Immature natural killer cell (primary cell): ENCODE measurements around the gene CYS1. TPM values are rescaled to one million over a fixed set of nuclear protein-coding genes. Genes with fewer than 3 reads are reported as not detected.
"Not testable (repeated sequence)": the region's sequence is repeated elsewhere in the genome, so short reads cannot be mapped to it uniquely, and the experiment has no call there.

Experiments
- DNase-seq, 3 donors: peaks; one replicate each; pipeline ENCODE4 v3.0.0; 2022; ENCODE audit warnings: mixed read lengths in 1 of 3
- H3K27ac Mint-ChIP-seq, 6 donors: one replicate each; pipeline ENCODE4 v1.8.0; 2020; ENCODE audit warnings: mixed read lengths in 6 of 6, mild to moderate bottlenecking in 5 of 6, inconsistent platforms in 4 of 6, moderate library complexity in 3 of 6
- H3K27me3 Mint-ChIP-seq, 3 donors: one replicate each; pipeline ENCODE4 v1.8.0; 2020 to 2021; ENCODE audit warnings: low read depth in 3 of 3, mild to moderate bottlenecking in 3 of 3, mixed read lengths in 3 of 3, moderate library complexity in 3 of 3, inconsistent platforms in 1 of 3
- H3K36me3 Mint-ChIP-seq, 3 donors: one replicate each; pipeline ENCODE4 v1.8.0; 2020; ENCODE audit warnings: mixed read lengths in 3 of 3, inconsistent platforms in 2 of 3, mild to moderate bottlenecking in 2 of 3
- H3K4me1 Mint-ChIP-seq, 2 donors: one replicate each; pipeline ENCODE4 v1.8.0; 2020; ENCODE audit warnings: inconsistent platforms in 2 of 2, mild to moderate bottlenecking in 2 of 2, mixed read lengths in 2 of 2, moderate library complexity in 1 of 2
- H3K4me3 Mint-ChIP-seq, 5 donors: one replicate each; pipeline ENCODE4 v1.8.0; 2020; ENCODE audit warnings: mild to moderate bottlenecking in 5 of 5, mixed read lengths in 5 of 5, inconsistent platforms in 3 of 5, moderate library complexity in 3 of 5
- H3K9me3 Mint-ChIP-seq, 6 donors: one replicate each; pipeline ENCODE4 v1.8.0; 2020; ENCODE audit warnings: mild to moderate bottlenecking in 6 of 6, mixed read lengths in 6 of 6, inconsistent platforms in 4 of 6, moderate library complexity in 3 of 6
- polyA plus RNA-seq, 3 donors: library from polyadenylated mRNA; unstranded; fragments of 300-500 nt; fragmentation: Illumina TruSeq; gene quantifications; one replicate each; pipeline ENCODE4 v1.2.3, GENCODE V29; 2021

The CYS1 gene
- polyA plus RNA-seq, 3 donors from 2014 or later = not detected

DNA sequence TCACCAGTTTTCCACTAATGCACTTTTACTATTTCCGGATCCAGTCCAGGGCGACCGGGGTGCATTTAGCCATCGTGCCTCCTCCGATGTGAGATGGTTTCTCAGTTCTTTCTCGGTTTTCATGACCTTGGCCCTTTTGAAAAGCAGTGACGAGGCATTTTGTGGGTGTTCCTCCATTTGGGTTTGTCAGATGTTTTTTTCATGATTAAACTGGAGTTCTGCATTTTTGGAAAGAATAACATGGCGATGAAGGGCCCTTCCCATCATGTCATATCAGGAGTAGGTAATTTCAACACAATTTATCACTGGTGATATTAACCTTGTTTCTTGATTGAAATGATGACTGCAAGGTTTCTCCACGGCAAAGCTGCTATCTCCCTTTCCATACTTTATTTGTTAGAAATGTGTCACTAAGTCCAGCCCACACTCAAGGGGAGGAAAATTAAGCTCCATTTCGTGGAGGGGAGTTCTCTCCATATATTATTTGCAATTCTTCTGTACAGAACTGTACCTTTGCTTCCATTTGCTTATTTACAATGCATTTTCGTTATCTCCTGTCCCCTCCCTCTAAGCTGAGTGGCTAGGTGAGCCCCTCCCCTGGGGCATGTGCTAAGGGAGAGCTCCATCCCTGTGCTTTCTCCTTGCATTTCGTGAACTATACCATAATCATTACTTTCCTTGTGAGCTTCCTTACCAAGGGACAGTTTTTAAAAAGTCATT lies 45.7 kb downstream of the CYS1 start:
- H3K27me3 Mint-ChIP-seq = peaks cover 0 to 4% (median 3%) of the 10 kb centered on the region in 3 donors
- no peaks in the 10 kb centered on the region for H3K9me3 Mint-ChIP-seq
- H3K4me3 Mint-ChIP-seq = peak overlapping the region; percentile 50 to 73 (median 62)
- no peak for DNase-seq
- peaks cover 0 to 3% (median 0%) of the 10 kb centered on the region in 3 donors for H3K36me3 Mint-ChIP-seq
- H3K4me1 Mint-ChIP-seq = peaks cover 43 to 56% of the 10 kb centered on the region in 2 donors
- H3K27ac Mint-ChIP-seq = peak overlapping the region; percentile 69 to 91 (median 84)

DNA sequence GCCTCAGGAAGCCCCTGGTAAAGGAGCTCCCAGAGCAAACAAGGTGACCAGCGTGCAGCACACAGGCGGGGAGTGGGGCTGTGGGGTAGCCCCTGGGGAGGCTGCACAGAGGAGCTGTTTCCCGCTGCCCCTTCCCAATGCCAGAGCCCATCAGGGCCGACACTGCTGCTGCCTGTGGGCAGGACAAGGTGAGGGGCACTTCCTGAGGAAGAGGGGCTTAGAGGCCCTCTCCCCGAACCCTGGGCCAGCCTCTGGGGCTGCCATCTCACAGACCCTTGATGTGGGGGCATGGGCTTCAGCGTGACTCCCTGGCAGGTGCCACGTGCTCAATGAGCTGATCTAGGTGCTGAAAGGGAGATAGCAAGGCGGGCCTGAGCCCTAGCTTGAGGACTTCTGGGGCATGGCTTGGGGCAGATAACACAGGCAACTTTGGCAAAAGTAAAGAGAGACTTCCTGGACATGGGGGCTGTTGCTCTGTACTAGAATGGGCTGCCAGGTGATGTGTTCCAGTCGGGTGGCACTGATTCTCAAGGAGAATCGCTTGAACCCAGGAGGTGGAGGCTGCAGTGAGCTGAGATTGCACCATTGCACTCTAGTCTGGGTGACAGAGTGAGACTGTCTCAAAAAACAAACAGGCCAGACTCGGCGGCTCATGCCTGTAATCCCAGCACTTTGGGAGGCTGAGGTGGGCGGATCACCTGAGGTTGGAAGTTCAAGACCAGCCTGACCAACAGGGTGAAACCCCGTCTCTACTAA lies 46.8 kb downstream of the CYS1 start:
- H3K4me1 Mint-ChIP-seq = peaks cover 53 to 66% of the 10 kb centered on the region in 2 donors
- H3K27me3 Mint-ChIP-seq = peaks cover 0 to 4% (median 3%) of the 10 kb centered on the region in 3 donors
- no peaks in the 10 kb centered on the region for H3K9me3 Mint-ChIP-seq
- no peak for DNase-seq
- H3K36me3 Mint-ChIP-seq = peaks cover 0 to under 1% (median 0%) of the 10 kb centered on the region in 3 donors
- peak overlapping the region in 1 of 5 donors; percentile 18 for H3K4me3 Mint-ChIP-seq
- peak overlapping the region in 2 of 6 donors; percentile 53 to 66 for H3K27ac Mint-ChIP-seq

DNA sequence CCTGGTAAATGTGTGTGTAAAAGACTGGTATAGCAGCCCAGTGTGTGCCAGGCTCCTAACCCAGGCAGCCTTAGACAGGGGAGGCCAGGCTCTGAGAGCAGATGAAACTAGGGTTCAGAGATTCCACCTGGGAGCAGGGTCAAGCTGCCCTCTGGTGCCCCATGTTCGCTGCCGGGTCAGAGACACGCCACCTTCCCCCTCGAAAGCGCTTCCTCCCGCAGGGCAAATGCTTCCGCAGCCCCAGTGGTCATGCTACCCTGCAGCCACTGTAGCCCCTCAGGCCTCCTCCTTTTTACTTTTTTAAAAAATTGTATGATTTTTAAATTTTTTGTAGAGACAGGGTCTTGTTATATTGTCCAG lies 47.5 kb downstream of the CYS1 start:
- DNase-seq = no peak
- Mint-ChIP-seq H3K27ac (peak overlapping the region in 4 of 6 donors; percentile 44 to 66 (median 60)), H3K36me3 (no peaks in the 10 kb centered on the region), H3K9me3 (no peaks in the 10 kb centered on the region), H3K4me1 (peaks cover 60 to 70% of the 10 kb centered on the region in 2 donors), H3K27me3 (peaks cover 0 to 4% (median 3%) of the 10 kb centered on the region in 3 donors), H3K4me3 (no peak overlapping the region)

DNA sequence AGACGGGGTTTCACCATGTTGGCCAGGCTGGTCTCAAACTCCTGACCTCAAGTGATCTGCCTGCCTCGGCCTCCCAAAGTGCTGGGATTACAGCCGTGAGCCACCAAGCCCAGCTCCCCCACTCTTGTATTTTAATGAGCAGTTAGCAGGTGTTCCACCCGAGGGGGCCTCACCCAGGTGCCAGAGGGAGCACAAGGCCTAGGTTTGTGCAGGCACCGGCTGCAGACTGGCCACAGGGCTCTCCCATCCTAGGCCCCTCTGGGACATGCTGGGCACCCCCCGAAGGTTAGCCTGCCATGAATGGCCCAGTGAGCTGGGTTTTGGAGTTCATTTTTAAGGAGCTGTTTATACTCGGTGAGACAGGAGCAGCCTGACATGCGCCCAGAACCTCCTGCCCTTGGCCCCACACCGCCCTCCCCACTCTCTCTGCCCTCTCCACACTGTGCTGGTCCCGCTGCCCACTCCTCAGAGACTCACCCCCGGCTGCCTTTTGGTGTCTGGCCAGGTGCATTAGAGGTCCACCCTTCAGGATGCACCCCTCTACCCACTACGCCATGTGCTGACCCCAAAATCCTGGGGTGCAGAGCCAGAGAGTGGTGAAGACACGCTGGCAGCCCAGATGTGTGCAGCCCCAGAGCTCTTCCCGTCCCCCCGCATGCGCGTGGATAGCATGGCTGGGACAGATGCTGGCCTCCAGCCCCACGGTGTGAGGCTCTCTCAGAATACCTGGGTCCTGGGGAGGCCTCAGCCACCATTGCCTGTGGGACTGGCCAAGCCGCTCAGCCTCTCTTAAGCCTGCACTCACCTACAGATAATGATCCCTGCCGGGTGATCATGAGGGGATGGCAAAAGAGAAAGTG lies 48.1 kb downstream of the CYS1 start:
- no peaks in the 10 kb centered on the region for H3K9me3 Mint-ChIP-seq
- H3K36me3 Mint-ChIP-seq = no peaks in the 10 kb centered on the region
- peaks cover 0 to 3% (median 0%) of the 10 kb centered on the region in 3 donors for H3K27me3 Mint-ChIP-seq
- DNase-seq = no peak
- H3K4me1 Mint-ChIP-seq = peaks cover 66 to 71% of the 10 kb centered on the region in 2 donors
- H3K27ac Mint-ChIP-seq = peak overlapping the region in 4 of 6 donors; percentile 44 to 66 (median 60)
- no peak overlapping the region for H3K4me3 Mint-ChIP-seq

DNA sequence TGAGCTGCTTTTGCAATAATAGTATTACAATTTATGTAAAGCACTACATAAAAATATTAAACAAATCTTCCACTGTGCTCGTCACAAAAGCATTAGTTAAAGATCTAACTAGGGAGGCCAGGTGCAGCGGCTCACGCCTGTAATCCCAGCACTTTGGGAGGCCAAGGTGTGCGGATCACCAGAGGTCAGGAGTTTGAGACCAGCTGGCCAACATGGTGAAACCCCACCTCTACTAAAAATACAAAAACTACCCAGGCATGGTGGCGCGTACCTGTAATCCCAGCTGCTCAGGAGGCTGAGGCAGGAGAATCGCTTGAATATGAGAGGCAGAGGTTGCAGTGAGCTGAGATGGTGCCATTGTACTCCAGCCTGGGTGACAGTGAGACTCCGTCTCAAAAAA lies 49.4 kb downstream of the CYS1 start:
- peak overlapping the region in 3 of 5 donors; percentile 18 to 90 (median 27) for H3K4me3 Mint-ChIP-seq
- H3K9me3 Mint-ChIP-seq, DNase-seq, H3K27me3 Mint-ChIP-seq, H3K36me3 Mint-ChIP-seq: not testable (repeated sequence)
- H3K4me1 Mint-ChIP-seq = peaks cover 62 to 63% of the 10 kb centered on the region in 2 donors
- peak overlapping the region in 4 of 6 donors; percentile 77 to 97 (median 96) for H3K27ac Mint-ChIP-seq

DNA sequence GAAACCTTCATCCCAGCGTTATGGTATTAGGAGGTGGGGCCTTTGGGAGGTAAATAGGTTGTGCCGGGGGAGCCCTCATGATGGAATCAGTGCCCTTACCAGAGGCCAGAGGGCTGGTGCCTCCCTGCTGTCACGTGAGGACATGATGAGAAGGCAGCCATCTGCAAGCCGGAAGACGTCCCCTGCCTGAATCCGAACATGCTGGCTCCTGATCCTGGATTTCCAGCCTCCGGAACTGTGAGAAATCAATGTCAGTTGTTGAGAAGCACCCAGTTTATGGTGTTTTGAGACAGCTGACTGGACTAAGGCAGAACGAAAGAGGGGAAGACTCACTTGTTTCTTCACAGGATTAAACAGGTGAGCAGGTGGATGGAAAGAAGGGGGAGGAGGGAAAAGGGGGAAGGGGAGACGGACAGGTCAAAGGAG lies 49.9 kb downstream of the CYS1 start:
- Mint-ChIP-seq H3K36me3 (no peaks in the 10 kb centered on the region), H3K27ac (peak overlapping the region; percentile 85 to 97 (median 95)), H3K27me3 (peaks cover 0 to 3% (median 0%) of the 10 kb centered on the region in 3 donors), H3K4me1 (peaks cover 57 to 59% of the 10 kb centered on the region in 2 donors), H3K4me3 (peak overlapping the region in 4 of 5 donors; percentile 77 to 90 (median 84)), H3K9me3 (no peaks in the 10 kb centered on the region)
- no peak for DNase-seq

DNA sequence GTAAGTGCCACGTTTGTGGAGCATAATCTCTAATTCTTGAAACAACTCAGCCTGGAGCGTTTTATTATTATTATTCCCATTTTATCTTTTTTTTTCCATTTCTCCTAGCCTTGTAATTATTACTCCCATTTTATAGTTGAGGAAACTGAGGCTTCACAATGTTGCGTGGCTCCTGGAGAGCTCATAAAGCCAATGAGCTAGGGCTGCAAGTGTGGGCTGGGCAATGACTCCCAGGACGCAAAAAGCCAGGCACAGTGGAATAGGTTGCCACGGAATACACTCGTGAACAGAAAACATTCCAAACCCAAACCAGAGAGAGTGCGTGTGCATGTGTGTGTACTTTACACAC lies 50.4 kb downstream of the CYS1 start:
- H3K36me3 Mint-ChIP-seq = no peaks in the 10 kb centered on the region
- DNase-seq = no peak
- H3K4me1 Mint-ChIP-seq = peaks cover 52 to 54% of the 10 kb centered on the region in 2 donors
- peak overlapping the region; percentile 85 to 97 (median 95) for H3K27ac Mint-ChIP-seq
- no peaks in the 10 kb centered on the region for H3K9me3 Mint-ChIP-seq
- peaks cover 0 to 3% (median 0%) of the 10 kb centered on the region in 3 donors for H3K27me3 Mint-ChIP-seq
- peak overlapping the region; percentile 77 to 90 (median 82) for H3K4me3 Mint-ChIP-seq

DNA sequence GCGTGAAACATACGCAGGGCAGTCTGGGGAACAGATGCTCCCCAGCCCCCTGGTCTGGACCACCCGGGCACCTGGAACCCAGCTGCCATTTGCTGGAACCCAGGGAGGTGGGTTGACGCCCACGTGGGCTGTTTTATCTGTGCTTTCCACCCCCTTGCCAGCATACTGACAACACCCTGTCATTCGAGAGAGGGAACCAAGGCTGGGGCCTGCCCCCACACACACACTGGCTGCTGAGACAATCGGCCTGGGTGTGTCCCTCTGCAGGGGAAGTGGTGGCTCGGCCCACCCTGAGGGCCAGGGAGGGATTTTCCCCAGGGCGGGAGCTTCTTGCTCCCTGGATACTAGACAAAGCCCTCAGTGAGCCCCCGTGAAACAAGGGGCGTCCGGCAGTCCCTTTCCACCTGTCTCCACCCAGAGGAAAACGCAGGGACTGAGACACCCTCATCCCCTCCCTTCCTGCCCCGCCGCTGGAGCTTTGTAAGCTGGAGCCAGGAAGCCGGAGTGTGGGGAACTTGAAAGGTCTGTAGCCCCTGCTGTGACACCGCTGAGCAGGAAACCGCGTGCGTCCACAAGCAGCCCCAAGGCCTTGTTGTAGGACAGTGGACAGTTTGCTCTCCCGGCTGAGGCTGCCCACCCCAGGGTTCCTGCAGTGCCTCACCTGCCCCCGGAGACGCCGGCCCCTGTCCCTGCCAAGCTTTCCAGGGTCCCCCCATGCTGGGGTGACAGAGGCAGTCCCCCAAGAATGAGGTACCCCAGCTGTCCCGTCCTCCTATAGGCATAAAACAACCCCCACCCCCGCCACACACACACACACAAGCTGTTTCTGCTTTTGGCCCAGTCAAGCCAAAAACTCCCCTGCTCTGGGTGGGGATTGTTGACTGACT lies 51.0 kb downstream of the CYS1 start:
- H3K27ac Mint-ChIP-seq = peak overlapping the region; percentile 85 to 97 (median 95)
- H3K27me3 Mint-ChIP-seq = peaks cover 0 to 3% (median 0%) of the 10 kb centered on the region in 3 donors
- no peaks in the 10 kb centered on the region for H3K9me3 Mint-ChIP-seq
- peaks cover 46 to 48% of the 10 kb centered on the region in 2 donors for H3K4me1 Mint-ChIP-seq
- peak; percentile 67 to 79 (median 76) for DNase-seq
- H3K4me3 Mint-ChIP-seq = peak overlapping the region; percentile 77 to 90 (median 82)
- no peaks in the 10 kb centered on the region for H3K36me3 Mint-ChIP-seq

DNA sequence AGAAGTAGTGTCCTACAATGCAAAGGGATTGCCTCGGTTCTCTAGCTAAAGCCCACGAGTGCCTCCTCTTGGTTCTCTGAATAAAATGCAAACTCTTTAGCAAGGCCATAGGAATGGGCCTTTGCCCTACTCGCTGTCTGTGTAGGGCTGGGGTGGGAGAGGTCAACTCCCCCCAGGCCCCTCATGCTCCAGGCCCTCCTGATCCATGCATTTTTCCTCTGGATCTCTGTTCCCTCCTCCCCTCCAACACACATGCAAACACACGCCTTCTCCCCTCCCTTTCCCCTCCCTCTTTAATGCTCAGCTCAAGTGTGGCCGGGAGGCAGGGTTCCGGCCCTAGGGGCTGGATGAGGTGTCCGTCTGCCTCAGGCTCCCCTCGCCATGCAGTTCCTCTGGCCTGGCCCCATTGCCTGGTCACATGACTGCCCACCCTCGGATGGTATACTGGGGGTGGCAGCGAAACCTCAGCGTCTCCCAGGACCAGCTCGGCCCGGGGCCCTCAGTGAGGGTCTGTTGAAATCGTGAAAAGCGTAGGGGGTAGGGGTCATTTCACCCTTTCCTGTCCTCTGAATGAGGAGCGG lies 51.7 kb downstream of the CYS1 start:
- peaks cover 0 to 3% (median 0%) of the 10 kb centered on the region in 3 donors for H3K27me3 Mint-ChIP-seq
- peak overlapping the region; percentile 85 to 97 (median 95) for H3K27ac Mint-ChIP-seq
- no peak for DNase-seq
- H3K4me1 Mint-ChIP-seq = peaks cover 41 to 43% of the 10 kb centered on the region in 2 donors
- H3K4me3 Mint-ChIP-seq = peak overlapping the region; percentile 77 to 90 (median 82)
- no peaks in the 10 kb centered on the region for H3K9me3 Mint-ChIP-seq
- H3K36me3 Mint-ChIP-seq = no peaks in the 10 kb centered on the region

DNA sequence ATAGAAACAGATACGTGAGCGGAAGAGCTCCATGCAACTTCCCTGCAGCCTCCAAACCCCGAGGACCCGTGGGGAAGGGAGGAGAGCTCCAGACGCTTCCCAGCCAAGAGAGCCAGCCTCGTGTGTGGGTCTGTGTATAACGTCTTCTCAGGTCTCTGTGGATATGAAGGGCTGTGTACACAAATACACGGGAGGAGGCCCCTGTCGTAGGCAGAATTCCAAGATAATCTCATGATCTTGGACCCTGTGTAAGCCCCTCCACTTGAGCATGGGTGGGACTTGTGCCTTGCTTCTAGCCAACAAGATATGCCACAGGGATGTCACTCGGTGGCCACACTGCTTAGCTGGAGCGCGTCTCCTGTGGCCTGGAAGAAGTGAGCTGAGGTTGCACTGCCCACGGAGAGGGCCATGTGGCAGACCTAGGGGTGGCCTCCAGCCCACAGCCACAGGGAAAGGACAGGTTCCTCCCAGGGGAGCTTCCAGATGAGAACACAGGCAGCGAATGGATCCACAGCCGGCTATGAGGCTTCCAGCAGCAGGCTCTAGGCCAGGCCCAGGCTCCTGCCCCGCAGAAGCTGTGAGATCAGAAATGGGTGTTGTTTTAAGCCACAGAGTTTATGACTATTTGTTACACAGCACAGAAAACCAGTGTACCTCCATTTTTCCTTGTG lies 52.4 kb downstream of the CYS1 start:
- H3K36me3 Mint-ChIP-seq = no peaks in the 10 kb centered on the region
- H3K4me3 Mint-ChIP-seq = peak overlapping the region; percentile 21 to 82 (median 41)
- H3K9me3 Mint-ChIP-seq = no peaks in the 10 kb centered on the region
- no peak for DNase-seq
- H3K27me3 Mint-ChIP-seq = peaks cover 0 to 3% (median 0%) of the 10 kb centered on the region in 3 donors
- H3K27ac Mint-ChIP-seq = peak overlapping the region; percentile 62 to 97 (median 95)
- peaks cover 40 to 42% of the 10 kb centered on the region in 2 donors for H3K4me1 Mint-ChIP-seq

DNA sequence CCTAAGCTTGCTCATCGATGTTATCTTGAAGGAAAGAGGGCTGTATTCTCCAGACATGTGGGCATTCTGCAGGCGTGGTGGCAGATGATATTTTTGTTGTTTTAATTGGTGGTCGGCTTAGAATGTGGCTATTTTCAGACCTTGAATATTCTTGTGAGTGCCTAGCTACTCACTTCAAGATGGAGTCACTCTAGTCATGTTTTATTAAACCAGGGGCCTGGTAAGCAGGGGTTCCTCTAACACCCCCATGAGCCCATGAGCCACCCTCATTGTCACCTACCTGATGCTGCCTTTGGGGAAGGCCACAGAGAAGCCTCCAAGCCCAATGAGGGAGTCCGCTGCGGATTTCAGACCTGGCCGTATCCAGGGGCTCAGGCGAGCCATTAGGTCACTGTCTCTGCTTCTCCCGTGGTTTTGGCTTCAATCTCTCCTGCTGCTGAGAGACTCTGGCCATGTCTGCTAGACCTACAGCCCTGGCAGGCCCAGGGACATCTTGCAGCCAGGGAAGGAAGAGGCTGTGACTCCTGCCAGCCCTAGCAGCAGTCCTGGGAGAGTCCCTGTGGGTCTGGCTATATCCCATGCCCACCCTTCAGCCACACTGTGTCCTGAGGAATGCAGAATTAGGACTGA lies 53.2 kb downstream of the CYS1 start:
- Mint-ChIP-seq H3K36me3 (no peaks in the 10 kb centered on the region), H3K4me1 (peaks cover 40 to 41% of the 10 kb centered on the region in 2 donors), H3K4me3 (peak overlapping the region in 1 of 5 donors; percentile 27), H3K27ac (peak overlapping the region in 5 of 6 donors; percentile 35 to 97 (median 73)), H3K27me3 (peaks cover 0 to 3% (median 1%) of the 10 kb centered on the region in 3 donors), H3K9me3 (no peaks in the 10 kb centered on the region)
- DNase-seq = no peak
